HG02885 (cell line): ENCODE results near the gene MYL9.
"Not testable (repeated sequence)": the region's sequence is repeated elsewhere in the genome, so short reads cannot be mapped to it uniquely, and the experiment has no call there.

ENCODE experiments used
- ATAC-seq: cut with Tn5 transposase; IDR thresholded peaks from one replicate; pipeline ENCODE4 v1.9.1; 2021; ENCODE audit warnings: mild to moderate bottlenecking; ENCODE audit not compliant: unreplicated experiment, poor library complexity

Gene MYL9

DNA sequence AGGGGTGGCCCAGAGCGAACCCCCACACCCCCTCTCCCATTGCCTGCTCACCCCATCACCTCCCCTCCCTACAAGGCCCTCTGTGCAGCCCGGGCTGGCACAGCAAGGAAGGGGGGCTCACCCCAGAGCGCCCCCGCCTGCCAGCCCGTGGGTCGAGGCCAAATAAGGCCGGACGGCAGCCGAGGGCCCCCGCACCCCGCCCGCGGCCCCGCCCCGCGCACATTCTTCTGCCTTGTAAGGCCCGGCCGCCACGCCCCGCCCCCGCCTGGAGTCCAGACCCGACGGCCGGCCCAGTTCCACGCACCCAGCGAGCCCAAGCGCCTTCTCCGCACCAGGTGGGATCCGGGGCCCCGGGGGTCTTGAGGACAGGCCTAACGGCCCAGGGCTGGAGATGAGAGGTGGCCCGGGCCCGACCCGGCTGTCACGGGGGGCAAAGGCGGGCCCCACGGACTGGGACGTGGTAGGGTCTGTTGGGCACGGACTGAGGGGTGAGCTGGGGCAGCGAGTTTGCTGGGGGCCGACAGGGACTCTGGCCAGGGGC is at the start of gene MYL9:
Gene MYL9, plus strand, starts transcription at position 293 of the 541 bp plus-strand sequence. CDS start 3,366 bp downstream, outside the sequence.
- ATAC-seq, result no peak

DNA sequence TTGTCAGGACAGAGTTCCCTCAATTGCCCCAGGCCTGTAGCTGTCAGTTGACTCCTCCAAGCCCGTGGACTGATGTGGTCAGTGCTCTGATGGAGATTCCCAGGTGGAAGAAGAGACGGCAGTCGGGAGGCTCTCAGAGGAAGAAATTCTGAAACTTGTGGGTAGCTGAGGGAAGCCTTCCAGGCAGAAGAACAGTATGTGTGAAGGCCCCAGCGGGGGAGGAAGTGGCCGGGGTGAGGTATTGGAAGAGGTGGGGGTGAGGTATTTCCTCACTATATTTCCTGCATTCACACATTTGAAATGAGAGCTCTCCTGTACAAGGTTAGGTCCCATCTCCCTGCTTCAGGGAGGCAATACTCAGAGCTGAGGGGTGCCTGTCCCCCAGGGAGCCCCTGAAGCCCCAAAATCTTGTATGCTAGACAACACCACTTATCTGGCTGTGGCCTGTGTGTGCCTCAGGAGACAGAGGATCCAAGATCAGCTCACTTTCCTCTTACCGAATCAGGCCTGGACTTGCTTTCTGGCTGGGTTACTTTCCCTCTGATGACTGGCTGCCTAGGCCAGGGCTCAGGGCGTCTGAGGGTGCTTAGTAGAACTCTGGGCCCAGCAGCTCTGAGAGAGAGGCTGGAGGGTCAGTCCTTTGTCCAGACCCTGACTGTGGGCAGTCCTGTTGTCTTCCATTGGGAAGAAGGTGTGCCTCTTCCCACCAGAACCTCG is 49.3 kb upstream of the MYL9 start:
- no peak for ATAC-seq

DNA sequence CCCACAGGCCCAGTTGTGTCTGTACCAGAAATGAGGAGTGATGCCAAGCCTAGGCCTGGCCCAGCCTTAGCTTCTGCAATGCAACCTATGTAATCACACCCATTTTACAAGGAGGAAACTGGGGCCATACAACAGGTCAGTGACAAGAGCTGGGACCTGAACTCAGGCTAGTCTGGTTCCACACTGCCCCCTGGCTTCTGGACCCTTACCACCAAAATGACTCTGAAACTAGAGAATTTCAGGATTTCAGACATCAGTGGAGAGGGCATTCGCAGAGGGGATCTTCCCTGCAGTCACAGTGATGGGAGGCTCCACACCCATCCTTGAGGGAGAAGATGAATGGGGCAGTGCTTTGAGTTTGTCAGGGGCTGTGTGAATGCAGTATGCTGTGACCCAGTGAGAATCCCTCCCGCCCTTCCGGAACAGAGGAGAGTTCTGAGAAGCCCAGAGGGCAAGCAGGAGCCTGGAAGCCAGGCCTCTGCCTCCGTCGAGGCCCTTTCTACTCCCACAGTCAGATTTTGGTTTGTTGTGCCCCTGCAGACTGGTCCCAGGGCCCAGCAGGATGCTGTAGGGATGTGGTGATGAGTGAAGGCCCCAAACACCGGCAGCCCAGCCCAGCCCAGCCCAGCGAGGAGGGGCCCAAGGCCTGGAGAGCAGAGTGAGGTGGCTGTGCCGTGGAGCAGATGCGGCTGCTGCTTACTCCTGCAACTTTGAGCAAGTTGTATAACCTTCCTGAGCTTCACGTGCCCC is 48.1 kb upstream of the MYL9 start:
- ATAC-seq, result no peak

DNA sequence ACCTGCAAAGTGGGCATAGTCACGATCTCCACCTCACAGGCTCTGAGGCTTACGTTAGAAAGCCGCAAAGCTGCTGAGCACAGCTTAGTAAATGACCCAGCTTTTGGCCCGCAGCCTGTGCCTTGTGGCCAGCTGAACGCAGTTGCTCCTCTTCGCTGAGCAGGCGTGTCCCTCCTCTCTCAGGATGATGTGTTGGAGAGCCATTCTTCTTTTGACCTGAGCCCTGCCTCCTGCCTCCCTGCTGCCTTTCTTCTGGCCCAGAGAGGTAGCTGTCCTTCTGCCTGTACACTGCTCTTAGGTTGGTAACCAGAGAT is 47.6 kb upstream of the MYL9 start:
- no peak for ATAC-seq

DNA sequence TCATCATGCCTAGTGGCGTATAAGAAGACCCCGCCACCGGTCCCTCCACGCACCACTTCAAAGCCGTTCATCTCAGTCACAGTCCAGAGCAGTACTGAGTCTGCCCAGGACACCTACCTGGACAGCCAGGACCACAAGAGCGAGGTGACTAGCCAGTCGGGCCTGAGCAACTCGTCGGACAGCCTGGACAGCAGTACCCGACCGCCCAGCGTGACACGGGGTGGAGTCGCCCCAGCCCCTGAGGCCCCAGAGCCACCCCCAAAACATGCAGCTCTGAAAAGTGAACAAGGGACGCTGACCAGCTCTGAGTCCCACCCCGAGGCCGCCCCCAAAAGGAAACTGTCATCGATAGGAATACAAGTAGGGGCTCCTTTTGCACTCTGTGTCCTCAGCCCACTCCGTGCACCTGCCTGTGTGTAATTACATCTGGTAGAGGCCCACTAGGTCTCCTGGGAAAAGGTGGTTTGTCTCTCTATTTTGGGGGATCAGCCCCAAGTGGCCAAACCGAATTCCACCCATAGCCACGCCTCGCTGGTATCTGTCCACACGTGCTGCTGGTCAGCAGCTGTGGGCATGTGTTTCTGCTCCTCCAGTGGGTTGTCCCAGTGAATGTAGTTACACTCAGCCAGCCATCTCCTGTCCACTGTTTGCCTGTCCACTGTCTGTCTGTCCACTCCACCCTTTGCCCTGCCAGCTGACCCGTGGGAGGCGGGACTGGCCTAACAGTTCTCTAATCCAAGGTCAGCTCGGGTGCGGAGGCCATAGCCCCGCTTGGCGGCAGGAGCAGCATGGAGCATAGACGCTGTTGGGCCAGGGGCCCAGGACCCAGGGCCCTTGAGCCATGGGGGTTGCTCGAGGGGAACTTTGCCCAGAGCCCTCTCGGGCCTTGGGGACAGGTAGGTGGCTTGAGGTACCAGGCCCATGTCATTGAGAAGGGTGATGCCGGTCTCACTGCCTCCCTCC is 44.3 kb upstream of the MYL9 start:
- ATAC-seq, result no peak

DNA sequence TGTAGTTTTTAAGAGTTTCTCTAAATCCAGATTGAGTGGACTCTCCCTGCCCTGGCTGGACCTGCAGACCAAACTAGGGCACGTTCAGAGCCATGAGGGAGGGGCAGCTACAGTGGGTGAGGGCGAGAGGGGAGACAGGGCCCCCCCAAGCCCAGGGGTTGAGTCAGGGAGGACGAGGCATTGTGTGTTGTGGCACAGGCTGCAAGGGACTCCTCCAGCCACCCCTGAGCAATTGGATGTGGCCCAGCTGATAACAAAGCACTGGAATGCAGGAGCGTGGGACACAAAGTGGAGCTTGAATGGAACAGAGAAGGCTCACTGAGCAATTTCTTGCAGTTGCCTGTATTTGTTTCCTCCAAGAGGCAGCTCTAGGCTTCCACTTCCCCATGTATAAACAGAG is 43.5 kb upstream of the MYL9 start:
- no peak for ATAC-seq

DNA sequence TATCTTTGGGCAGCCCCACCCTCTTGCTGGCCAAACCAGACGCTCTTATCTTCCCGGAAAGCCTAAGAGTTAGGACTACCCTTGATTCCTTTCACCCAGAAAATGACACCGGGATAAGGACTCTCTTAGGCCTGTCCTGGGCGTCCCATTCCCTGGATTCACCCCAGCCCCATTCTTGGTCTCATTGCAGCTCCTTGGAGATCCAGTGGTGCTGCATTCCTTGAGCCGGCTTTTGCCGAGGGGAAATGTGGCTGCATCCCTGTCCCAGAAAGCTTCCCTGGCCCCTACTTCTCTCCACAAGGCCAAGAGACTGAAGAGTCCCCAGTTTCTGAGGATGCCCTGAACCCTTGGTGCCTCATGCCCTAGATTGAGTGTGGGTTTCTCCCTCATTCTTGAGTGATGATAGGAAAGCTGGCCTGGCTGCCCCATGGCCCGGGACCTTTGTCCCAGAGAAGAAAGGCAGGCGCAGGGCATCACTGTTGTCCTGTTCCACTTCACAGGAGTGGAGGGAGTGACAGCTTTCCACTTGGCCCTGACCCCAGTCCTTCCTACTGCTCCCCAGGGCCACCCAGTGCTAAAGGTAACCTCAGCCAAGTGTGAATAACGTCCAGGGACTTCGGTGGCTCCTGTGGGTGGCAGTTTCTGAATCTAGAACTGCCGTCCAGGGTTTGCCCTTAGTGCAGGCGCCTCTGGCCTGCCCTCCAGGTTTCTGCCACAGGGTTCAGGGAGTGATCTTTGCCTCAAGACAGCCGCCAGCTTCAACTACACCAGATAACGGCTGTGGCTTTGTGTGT is 42.7 kb upstream of the MYL9 start:
- no peak for ATAC-seq

DNA sequence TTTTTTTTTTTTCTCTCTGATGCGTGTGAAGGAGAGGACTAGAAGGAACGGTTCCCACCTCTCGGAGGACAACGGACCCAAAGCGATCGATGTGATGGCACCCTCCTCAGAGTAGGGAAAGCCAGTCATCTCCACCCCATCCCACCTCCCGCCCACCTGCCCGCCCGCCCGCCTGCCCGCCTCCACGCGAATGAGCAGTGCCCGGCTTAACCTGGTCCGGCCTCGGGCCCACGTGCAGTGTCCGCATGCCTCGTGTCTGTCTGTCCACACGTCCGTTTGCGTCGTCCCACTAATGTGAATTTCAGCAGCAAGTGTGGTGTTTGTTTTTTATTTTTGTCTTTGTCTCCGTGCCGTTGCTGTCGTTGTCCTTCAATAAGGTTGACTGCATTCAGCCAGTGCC is 42.1 kb upstream of the MYL9 start:
- ATAC-seq, result no peak

DNA sequence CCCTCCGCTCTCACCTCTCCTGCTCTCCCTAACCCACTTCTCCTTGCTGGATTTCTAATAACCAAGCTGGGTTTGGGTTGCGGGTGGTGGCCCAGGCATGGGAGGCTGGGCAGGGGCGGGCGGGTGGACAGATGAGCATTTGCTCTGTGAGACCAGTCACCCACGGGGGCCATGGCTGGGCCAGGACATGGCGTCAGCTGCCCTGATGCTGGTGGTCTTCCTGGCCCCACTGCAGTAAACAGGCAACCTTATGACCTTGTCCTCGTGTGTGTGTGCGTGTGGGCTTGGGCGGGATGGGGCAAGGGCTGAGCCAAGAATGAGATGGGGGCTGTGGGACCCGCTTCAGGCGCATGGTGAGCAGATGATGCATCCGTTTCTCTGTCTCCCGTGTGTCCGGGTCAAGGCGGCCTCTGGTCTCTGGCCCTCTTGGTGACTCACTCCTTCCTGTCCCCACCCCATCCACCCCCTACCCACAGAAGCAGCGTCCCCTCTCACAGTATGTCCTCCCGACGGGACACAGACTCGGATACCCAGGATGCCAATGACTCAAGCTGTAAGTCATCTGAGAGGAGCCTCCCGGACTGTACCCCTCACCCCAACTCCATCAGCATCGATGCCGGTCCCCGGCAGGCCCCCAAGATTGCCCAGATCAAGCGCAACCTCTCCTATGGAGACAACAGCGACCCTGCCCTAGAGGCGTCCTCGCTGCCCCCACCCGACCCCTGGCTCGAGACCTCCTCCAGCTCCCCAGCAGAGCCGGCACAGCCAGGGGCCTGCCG is 41.4 kb upstream of the MYL9 start:
- no peak for ATAC-seq

DNA sequence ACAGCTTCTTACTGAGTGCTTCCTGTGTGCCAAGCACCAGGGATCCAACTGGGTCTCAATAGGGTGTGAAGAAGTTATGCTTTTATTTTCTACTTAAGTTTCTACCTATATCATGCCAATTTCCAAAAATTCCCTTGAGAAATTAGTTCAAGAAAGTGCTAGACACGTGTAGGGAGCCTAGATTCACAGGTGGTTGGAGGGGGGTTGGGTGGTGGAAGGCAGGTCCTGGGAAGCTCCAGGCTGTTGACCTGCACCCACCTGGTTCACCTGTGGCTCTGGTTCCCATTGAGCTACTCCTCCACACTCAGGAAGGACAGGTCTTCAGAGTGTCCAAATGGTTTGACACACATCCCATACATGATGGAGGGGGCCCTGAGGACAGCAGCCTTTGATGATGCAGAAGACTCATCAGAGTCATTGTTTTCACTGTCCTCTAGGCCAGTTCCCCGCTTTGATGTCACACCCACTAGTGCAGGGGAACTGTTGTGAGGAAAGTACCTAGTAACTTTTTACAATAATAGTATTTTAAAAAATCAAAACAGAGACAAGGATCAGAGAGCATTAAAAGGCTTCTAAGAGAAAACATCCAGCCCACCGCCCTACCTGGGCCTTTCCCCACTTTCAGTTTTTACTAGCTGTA is 39.8 kb upstream of the MYL9 start:
- ATAC-seq, result no peak

DNA sequence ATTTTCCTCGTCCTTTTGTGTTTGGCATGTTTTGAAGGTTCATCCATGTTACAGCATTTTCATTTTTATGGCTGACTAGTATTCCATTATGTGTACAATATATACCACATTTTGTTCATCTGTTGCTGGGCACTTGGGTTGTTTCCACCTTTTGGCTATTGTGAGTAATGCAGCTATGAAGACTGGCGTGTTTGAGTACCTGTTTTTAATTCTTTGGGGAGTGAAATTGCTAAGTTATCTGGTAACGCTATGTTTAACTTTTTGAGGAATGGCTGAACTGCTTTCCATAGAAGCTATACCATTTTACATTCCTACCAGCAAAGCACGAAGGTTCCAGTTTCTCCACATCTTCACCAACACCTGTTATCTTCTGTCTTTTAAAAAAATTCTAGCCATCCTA is 37.0 kb upstream of the MYL9 start:
- no peak for ATAC-seq

DNA sequence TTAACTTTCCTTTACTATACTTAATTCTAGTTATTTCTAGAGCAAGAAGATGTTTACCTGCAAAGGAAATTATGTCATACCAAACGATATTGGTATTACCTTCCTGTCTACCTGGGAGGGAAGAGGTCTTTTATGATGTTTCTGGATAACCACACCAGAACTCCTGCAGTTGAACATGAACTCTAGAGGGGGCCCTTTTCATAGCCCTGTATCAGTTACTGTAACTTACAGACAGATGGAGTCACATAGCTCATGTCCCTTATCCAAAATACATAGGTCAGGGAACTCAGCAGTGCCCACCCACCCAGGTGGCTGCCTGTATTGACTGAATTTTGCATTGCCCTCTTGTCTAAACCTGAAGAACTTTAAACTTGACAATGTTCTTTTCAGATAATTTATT is 35.1 kb upstream of the MYL9 start:
- ATAC-seq, result no peak

DNA sequence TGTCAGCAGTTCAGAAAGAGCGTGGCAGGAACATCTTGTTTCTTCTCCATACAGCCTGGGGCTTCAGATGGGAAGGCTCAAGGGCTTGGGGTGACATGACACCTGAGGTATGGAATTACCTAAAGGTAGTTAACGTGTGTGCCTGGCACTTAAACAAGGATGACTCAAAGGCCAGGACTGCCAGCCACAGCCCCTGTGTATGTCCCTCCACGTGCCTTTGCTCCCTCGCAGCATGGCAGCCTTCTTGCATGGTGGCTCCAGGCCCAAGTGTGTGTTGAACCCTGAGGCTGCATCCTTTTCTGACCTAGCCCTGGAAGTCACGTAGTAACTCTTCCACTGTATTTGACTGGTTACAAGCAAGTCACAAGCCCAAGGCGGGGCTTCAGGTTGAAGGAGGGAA is 33.6 kb upstream of the MYL9 start:
- ATAC-seq, result no peak

DNA sequence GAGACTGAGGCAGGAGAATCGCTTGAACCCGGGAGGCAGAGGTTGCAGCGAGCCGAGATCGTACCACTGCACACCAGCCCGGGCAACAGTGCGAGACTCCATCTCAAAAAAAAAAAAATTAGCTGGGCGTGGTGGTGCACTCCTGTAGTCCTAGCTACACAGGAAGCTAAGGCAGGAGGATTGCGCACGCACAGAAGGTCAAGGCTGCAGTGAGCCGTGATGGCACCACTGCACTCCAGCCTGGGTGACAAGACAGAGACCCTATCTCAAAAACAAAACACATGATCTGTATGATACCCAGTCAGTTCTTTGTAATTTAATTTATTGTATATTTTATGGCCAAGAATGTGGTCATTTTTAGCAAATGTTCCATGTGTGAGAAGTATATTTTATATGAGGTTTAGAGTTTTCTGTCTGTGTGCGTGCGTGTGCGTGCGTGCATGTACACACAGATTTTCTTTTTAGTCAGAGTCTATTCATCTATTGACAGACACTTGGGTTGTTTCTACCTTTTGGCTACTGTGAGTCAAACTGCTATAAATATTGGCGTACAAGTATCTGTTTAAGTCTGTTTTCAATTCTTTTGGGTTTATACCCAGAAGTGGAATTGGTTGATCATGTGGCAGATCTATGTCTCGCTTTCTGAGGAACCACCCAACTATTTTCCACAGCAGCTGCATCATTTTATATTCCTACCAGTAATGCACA is 22.2 kb upstream of the MYL9 start:
- ATAC-seq, result no peak

DNA sequence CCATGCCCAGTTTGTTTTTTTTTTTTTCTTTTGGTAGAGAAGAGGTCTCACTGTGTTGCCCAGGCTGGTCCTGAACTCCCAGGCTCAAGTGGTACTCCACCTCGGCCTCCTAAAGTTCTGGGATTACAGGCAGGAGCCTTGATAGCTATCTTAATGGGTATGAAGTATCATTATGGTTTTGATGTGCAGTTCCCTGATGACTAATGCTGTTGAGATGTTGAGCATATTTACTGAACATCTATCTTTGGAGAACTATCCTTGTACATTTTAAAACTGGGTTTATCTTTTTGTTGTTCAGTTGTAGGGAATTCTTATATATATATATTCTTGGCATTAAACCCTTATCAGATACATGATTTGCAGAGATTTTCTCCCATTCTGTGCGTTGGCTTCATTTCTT is 21.4 kb upstream of the MYL9 start:
- ATAC-seq, result no peak

DNA sequence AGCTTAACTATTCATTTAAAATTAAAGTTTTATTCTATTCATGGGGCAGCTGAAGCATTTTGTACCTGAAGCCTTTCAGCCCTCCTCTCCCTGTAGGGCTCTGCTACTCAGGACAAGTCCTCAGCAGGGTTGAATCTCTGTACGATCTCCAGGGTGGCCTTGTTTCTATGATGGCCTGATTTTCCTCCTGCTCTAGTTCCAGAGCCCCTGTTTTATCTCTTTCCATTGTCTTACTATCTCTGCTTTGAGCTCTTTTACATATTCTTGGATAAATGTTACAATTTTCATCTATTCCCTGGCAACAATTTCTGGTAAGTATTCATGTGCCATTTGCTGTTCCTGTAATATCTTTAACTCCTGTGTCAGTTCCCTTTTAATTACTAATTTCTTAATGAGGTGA is 19.8 kb upstream of the MYL9 start:
- ATAC-seq, result no peak

DNA sequence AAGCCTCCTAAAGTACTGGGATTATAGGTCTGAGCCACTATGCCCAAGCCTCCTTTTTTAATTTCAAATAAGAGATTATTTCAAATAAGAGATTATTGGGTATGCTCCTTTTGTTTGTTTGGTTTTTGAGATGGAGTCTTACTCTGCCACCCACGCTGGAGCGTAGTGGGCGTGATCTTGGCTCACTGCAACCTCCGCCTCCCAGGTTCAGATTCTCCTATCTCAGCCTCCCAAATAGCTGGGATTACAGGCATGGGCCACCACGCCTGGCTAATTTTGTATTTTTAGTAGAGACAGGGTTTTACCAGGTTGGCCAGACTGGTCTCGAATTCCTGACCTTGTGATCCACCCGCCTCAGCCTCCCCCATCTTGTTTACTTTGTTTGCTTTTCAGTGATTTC is 18.9 kb upstream of the MYL9 start:
- not testable (repeated sequence) for ATAC-seq

DNA sequence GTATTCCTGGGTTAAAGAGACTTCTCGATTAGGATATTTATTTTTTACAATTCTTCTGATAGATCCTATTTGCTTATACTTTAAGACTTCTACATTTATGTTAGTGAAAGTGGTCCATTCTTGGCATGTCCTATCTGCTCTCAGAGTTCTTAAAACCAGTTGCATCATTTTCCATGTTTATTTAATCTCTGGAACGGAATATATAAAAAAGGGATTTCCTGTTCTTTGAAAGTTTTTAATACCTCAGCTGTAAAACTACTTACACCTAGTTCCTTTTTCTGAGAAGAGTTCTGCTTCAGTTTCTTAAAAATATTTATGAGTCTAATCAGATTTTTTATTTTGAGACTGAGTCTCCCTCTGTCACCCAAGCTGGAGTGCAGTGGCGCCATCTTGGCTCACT is 18.0 kb upstream of the MYL9 start:
- no peak for ATAC-seq
